SKM-1 treated with dmso at 0.1 percent for 144 hours (cell line): ENCODE data around the gene MKRN1.
"Not testable (repeated sequence)": the region's sequence is repeated elsewhere in the genome, so short reads cannot be mapped to it uniquely, and the experiment has no call there.

Experiments
- DNase-seq: peaks from one replicate; lab custom pipeline; 2025; ENCODE audit not compliant: unreplicated experiment; lab: John Stamatoyannopoulos, UW

The MKRN1 gene

GRCh38 chr7:140479062-140479738, at the start of gene MKRN1:
MKRN1 (minus strand) TSS chr7:140479505; CDS start chr7:140479344, 161 bp downstream.
- peak; percentile 93 for DNase-seq

GRCh38 chr7:140526787-140527664, 47.7 kb upstream of the MKRN1 start:
- no peak for DNase-seq

- no peak for DNase-seq
Measured at GRCh38 chr7:140526214-140526613, 46.9 kb upstream of the MKRN1 start.

DNA sequence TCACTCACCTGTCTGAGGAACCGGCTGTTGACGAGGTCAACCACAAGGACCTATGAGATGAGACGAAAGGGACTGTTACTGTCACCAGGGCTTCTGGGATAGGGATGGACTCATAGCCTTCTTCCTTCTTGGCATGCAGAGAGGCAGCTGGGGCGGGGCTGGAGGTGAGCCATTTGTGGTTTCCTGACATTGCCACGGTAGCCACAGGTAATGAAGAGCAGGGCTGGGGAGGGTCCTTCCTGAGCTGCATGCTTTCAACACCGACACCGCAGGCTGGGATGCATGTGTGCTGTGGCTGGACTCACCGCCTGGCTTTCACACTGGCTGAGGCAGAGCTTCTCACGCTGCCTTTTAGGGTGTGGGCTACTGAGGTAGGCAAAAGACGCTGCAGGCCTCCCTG, 46.4 kb upstream of the MKRN1 start:
- DNase-seq = no peak

DNA sequence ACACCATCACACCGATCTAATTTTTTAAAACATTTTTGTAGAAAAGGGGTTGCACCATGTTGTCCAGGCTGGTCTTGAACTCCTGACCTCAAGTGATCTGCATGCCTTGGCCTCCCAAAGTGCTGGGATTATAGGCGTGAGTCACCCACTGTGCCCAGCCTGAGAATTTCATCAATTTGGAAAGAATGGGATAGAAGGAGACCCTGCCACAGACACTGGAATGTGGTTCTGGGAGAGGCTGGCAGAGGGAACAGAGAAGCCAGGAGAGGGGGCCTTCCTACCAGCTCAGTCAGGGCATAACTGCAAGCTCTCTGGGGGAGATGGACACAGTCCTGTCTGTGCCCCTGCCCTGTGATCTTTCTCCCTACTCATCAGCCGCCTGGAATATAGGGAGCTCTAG, 42.1 kb upstream of the MKRN1 start:
- no peak for DNase-seq

DNA sequence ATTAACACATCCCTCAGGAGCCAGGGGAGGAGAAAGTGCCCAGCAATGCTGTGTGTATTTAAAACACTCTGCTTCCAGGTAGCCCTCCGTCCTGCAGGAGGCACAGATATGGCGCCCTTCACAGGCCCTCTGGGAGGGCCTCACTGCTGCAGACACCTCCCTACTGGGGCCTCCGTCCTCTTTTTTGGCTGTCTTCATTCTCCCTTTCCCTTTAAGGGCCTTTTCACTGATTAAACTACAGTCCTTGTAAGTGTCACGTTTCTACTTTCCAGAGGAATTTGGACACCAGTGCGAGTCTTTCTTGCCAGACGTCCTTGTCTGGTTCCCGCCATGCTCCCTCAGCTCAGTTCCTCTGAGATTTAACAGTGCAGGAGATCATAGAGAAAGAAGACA, 39.7 kb upstream of the MKRN1 start:
- no peak for DNase-seq

DNA sequence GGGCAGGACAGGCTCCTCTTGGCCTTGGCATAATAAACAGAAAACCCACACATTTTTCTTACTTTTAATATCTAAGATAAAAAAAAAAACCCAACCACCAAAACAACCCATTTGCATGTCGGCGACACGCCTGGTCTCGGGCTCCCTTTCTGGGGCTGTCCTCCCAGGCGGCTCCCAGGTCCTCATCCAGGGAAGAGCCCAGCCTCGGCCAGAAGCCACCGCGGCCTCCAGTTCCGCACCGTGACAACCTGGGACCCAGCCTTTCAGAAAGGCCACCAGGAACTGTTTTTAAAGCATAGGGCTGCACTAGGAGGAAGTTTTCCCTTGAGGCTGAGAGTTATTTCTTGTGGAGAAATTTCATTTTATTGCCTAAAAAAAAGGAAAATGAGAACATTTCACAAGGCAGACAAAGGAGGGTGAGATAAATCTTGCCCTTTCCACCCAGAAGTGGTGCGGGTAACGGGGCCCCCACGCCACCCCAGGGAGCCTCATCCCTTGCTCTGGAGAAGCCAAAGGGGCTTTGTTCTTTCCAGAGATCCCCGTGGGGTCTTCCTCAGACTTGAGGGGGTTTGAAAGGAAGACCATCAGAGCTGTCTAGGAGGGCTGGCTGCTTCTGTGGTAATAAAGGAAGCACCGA, 39.2 kb upstream of the MKRN1 start:
- DNase-seq = no peak

- peak; percentile 77 for DNase-seq
Measured at GRCh38 chr7:140517546-140518369, 38.5 kb upstream of the MKRN1 start.

- no peak for DNase-seq
Measured at GRCh38 chr7:140512317-140513000, 33.2 kb upstream of the MKRN1 start.

DNA sequence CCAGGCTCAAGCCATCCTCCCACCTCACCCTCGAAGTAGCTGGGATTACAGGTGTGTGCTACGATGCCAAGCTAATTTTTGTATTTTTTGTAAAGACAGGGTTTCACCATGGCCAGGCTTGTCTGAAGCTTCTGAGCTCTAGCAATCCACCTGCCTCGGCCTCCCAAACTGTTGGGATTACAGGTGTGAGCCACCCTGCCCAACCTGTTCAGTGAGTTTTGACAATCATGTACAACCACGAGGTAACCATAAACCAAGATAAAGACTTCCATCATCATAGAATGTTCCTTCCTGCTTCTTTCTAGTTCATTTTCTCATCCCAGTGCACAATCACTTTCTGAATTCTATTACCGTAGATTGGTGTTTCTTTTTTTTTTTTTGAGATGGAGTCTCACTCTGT, 30.5 kb upstream of the MKRN1 start:
- DNase-seq = no peak

- DNase-seq = not testable (repeated sequence)
Measured at GRCh38 chr7:140507556-140507955, 28.3 kb upstream of the MKRN1 start.

DNA sequence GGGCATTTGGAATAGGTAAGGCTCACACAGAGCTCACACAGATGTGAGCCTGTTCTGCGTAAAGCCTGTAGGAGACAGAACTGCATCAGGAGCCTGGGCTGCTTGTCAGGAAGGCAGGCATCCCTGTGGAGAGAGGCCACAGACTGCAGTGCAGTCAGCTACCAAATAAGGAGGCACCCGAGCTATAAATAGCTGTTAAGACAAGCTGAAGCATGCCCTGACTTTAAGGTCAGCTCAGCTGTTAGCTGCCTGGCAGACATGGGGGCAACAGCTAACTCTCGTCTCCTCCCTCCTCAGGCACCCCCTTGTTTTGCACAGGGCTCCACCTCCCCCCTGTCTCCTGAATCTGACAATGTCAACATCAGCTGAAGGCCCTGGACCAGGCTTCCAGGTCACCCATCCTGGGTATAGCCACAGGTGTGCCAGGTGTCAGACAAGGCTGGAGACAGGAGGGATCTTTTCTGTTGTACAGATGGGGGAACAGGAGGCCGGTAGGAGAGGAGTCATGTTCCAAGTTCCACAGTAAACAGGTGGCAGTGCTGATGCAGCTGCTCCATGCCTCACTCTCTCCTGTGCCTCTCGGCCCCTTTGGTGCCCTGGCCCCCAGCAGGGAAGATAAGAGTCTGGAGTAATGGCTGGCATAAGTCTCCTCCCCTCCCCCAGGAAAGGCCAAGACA, 27.6 kb upstream of the MKRN1 start:
- DNase-seq = no peak

GRCh38 chr7:140501966-140502365, 22.7 kb upstream of the MKRN1 start:
- DNase-seq = no peak

DNA sequence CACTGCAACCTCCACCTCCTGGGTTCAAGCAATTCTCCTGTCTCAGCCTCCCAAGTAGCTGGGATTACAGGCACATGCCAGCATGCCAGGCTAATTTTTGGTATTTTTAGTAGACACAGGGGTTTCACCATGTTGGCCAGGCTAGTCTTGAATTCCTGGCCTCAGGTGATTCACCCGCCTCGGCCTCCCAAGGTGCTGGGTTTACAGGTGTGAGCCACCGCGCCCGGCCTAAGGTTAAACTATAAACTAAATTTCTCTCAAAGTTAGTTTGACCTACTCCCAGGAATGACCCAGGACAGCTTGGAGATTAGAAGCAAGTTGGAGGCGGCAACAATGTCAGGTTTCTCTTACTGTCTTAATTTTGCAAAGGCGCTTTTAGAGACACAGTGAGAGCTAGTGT, 18.5 kb upstream of the MKRN1 start:
- DNase-seq = not testable (repeated sequence)

- DNase-seq = no peak
Measured at GRCh38 chr7:140497241-140497769, 18.0 kb upstream of the MKRN1 start.

- DNase-seq = no peak
Measured at GRCh38 chr7:140495514-140496097, 16.3 kb upstream of the MKRN1 start.

DNA sequence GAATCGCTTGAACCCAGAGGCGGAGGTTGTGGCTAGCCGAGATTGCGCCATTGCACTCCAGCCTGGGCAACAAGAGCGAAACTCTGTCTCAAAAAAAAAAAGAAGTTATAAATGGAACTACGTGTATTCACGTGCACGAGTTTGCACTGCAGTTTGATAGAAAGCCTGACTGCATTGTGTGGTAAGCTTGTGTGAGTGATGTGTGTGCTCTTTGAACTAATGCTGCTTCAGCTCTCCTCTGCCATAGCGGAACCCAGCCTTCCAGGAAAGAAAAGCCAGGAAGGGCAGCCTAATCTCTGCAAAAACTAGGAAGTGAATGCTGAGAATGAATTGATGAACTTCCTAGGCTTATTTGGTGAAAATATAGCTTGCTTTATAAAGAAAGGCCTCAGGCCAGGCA, 15.6 kb upstream of the MKRN1 start:
- peak; percentile 17 for DNase-seq

GRCh38 chr7:140489026-140489359, 9.7 kb upstream of the MKRN1 start:
- no peak for DNase-seq

GRCh38 chr7:140485500-140486265, 6.4 kb upstream of the MKRN1 start:
- DNase-seq = no peak
